Loucy (cell line): ENCODE results near the gene NNMT.

Source experiments
- EZH2phosphoT487 ChIP-seq: fragments of 200-600 bp; IDR thresholded peaks from 2 replicates; pipeline ENCODE4 v1.6.1; 2018; ENCODE audit warnings: antibody characterized with exemption, mild to moderate bottlenecking, moderate library complexity, borderline replicate concordance
- TF ChIP-seq, protein P1 (sequence below): fragments of 200-600 bp; sonication (generic); conservative IDR thresholded peaks from 2 replicates; pipeline ENCODE4 v1.5.1; 2014; ENCODE audit warnings: mild to moderate bottlenecking, antibody characterized with exemption, low read length

- TF ChIP-seq, protein P1, sequence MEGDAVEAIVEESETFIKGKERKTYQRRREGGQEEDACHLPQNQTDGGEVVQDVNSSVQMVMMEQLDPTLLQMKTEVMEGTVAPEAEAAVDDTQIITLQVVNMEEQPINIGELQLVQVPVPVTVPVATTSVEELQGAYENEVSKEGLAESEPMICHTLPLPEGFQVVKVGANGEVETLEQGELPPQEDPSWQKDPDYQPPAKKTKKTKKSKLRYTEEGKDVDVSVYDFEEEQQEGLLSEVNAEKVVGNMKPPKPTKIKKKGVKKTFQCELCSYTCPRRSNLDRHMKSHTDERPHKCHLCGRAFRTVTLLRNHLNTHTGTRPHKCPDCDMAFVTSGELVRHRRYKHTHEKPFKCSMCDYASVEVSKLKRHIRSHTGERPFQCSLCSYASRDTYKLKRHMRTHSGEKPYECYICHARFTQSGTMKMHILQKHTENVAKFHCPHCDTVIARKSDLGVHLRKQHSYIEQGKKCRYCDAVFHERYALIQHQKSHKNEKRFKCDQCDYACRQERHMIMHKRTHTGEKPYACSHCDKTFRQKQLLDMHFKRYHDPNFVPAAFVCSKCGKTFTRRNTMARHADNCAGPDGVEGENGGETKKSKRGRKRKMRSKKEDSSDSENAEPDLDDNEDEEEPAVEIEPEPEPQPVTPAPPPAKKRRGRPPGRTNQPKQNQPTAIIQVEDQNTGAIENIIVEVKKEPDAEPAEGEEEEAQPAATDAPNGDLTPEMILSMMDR: no peak
- no peak for TF ChIP-seq EZH2phosphoT487
These were observed 7.9 kb downstream of the NNMT start for GRCh38 chr11:114304065-114304464.
